ENCODE data around the gene TENT4B.

TENT4B gene

GRCh38 chr16:50198802-50199403 is 45.8 kb downstream of the TENT4B start:
- no peak for DNase-seq

DNA sequence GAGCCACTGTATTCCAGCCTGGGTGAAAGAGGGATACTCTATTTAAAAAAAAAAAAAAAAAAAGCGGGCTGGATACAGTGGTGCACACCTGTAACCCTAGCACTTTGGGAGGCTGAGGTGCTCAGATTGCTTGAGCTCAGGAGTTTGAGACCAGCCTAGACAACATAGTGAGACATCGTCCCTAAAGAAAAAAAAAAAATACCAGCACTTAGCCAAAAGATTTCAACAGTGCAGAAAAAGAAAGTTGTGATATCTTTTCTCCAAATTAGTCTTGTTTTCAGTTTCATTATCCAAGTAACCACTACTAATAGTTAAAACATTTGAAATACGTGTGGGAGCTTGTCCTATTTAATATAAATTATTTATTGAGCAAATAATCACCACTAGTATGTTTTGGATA is 48.7 kb downstream of the TENT4B start:
- no peak for DNase-seq

DNA sequence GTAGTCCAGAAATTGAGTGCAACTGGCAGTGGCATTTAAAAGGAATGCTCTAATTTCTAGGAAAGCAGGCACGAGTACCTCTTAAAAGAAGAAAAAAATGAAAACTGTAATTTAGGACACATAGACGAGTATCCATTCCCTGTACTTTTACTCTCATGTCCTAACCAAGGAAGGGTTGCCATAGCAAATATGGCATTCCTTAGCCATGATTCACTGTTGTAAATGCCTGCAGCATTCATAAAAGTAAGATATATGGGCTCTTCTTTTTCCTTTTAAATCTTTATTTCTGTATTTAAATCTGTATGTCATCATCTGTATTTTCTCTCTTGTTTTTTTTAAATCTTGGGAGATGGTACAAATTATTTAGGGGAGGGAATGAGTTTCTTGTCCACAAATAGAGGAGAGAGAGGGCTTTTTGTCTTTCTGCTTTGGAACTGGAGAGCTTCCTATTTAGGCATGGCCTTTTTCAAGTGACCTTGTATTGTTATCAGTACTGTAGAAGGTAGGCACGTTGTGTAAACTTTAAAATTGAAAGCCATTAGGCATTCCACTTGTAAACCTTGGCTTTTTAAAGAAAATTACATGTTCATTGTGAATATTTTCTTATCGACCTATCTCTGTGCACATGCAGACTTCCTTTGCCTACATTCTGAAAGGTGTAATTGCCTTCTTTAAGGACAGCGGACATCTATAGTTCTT is 50.0 kb downstream of the TENT4B start:
- no peak for DNase-seq

DNA sequence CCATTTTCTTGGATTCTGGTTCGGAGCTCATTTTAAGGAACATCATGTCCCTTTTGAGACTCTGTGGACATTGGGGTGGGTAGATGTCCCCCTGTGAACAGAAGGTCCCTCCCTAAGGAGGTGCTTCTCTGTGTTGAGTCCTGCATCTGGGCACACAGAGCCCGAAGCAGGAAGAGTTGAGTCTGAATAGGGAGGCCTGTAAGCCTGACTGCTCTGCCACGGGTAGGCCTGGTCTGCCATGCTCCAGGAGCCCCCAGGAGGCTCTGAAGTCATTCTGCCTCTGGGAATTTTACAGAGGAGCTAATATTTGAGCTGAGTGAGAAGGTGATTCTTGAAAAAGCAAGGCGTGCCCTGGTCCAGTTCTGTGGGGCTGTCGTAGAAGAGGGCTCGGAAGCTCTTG is 50.6 kb downstream of the TENT4B start:
- no peak for DNase-seq

DNA sequence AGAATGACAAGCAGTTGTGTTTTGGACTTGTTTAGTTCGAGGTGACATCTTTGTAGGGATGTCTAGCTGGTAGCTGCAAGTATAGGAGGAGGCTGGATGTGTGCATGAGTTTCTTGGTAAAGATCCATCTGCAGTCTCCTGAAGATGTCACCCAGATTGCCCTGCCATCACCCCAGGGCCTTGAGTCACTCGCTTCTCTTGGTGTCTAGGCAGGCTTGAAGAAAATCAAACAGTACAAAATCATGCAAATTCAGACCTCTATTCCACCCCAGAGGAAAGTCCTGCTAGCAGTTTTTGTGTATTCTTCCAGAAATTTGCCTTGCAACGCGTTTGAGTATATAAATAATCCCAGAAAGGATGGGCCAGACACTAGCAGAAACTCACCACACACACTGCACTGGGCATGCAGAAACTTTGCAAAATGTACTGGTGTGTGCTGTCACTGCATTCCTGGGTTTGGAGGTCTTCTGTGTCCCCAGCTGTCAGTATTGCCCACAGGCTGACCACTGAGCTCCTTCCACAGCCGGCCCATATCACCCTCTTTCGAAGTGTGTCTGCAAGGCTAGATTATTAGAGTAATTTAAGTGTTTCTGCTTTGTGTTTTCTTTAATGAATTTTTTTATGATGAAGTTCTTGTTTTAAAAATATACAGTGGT is 51.5 kb downstream of the TENT4B start:
- DNase-seq: no peak

- DNase-seq: no peak
These were observed 54.5 kb downstream of the TENT4B start for GRCh38 chr16:50207652-50208051.

DNA sequence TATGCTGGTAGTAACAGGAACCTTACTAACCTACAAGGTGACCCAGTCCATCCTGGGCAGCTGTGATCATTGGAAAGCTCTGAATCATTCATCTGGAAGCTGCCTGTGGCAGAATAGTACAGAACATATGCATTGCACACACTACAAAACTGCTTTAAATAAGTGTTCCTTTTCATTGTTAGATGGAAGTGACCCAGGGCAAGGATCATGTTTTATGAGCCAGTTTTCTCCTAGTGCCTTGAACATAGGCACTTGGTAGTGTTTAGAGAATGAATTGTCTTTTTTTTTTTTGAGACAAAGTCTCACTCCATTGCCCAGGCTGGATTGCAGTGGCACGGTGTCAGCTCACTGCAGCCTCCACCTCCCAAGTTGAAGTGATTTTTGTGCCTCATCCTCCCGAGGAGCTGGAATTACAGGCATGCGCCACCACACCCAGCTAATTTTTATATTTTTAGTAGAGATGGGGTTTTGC is 55.4 kb downstream of the TENT4B start:
- DNase-seq: no peak

GRCh38 chr16:50209546-50210265 is 56.6 kb downstream of the TENT4B start:
- DNase-seq: peak; percentile 43 to 50

GRCh38 chr16:50210266-50211038 is 57.3 kb downstream of the TENT4B start:
- DNase-seq: peak; percentile 86 to 90

GRCh38 chr16:50213939-50214519 is 60.9 kb downstream of the TENT4B start:
- peak; percentile 63 to 80 for DNase-seq

GRCh38 chr16:50215680-50216079 is 62.6 kb downstream of the TENT4B start:
- no peak for DNase-seq

- DNase-seq: no peak
These were observed 63.1 kb downstream of the TENT4B start for GRCh38 chr16:50216231-50216630.

- no peak for DNase-seq
These were observed 66.4 kb downstream of the TENT4B start for GRCh38 chr16:50219402-50219975.

DNA sequence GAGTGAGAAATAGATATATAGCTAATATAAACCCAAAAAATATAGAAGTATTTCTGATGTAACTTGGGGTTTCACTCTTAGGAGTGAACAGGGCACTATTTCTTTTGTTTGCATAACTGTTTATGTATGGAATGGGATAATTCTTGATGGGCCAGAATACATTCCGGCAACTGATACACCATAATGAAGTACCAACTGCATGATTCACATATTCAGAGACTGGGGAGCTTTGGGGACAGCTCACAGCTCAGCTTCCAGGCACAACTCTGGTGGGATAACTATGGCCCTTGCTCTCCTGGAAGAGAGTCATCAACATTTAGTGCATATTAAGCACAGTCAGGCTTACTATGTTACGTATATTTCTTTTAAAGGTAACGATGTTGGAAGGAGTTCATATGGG is 71.2 kb downstream of the TENT4B start:
- no peak for DNase-seq

GRCh38 chr16:50227120-50227519 is 74.0 kb downstream of the TENT4B start:
- no peak for DNase-seq

DNA sequence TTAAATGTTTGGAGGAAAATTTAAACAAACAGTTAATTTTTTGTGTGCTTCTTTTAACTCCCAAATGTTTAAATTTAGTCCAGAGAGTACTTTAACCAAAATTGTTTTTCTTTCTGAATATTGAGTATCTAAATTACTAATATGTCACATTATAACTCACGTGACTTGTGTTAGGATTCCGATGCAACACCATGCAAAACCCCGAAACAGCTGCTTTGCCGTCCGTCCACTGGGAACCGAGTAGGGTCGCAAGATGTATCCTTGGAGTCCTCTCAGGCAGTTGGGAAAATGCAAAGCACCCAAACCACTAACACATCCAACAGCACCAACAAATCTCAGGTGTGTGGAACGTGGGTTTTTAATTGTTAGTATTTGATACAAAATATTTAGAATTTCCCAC is 74.6 kb downstream of the TENT4B start:
- no peak for DNase-seq

GRCh38 chr16:50228364-50228868 is 75.3 kb downstream of the TENT4B start:
- no peak for DNase-seq

GRCh38 chr16:50229149-50229726 is 76.1 kb downstream of the TENT4B start:
- DNase-seq: no peak

DNA sequence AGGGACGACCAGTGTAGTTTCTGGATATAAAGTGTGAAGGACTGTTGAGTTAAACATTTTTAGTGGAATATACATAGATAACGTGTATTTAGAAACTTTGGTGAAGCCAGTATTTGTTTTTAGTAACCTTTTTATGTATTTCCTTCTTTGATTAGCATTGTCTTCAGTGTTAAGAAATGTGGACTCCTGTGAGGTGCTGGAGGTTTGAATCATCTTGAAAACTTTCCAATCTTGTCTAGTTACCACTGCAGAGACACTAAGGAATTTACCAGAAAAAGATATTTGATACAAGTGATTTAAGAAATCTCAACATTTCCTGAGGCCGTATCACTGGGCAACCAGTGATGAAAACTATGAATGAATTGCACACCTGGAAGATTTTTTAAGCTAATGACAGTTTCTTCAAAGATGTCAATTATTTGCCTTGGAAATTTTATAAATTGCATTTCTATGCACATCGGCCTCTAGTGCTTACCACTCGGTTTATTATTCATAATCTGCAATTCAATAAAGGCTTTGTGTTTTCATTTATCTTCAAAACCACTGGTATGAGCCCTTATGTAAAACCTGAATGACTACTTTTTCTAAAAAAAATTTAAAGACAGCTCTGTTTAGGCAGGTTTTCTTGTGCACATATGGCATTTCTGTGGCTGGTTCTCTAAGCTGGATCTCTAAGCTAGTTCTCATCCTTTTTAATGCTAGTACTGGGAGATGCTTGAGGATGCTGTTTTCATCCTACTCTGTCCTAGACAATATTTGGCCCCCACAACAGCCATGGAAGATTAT is 81.9 kb downstream of the TENT4B start:
- DNase-seq: no peak

GRCh38 chr16:50235581-50235980 is 82.5 kb downstream of the TENT4B start:
- no peak for DNase-seq

GRCh38 chr16:50238314-50238713 is 85.2 kb downstream of the TENT4B start:
- no peak for DNase-seq
